GM19023 (cell line): ENCODE measurements around the gene DGCR2.
A peak's percentile ranks its signal among the peaks of the same experiment; 100 is the strongest.

Source experiments
- ATAC-seq: cut with Tn5 transposase; IDR thresholded peaks from one replicate; pipeline ENCODE4 v1.9.1; 2021; ENCODE audit warnings: mild to moderate bottlenecking, moderate library complexity; ENCODE audit not compliant: unreplicated experiment

Gene DGCR2

DNA sequence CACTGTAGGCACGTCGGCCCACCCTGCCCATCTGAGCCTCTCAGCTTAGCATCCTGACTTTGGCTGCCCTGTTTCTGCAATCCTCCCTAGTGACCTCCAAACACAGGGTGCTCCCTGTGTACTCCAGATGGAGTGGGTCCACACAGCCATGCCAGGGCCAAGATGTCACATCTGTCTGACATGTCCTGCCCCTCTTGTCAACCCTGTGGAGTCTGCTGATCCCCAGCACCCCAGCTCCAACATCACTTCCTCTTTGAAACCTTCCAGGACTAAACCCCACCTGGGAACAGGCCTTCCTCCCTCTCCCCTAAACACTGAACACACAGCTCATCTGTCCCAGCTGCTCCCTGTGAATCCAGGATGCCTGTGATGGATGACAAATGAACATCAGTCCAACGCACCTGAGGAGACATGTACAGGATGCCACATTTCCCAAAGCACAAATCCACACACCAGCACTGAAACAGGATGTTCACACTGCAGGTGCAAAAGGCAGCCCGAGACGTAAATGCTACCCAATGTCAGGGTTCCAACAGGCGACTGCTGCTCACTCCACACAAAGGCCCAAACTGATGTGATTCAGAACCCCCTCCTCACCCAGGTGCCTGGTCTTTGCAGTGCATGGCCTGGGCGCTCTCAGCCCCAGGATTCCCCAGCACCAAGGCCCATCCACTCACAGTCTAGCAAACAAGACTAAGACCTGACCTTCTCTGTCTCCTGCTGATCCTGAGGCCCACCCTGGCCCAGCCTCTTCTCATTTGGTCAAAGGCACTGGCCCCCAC, 6.9 kb upstream of the DGCR2 start:
- ATAC-seq, result no peak

DNA sequence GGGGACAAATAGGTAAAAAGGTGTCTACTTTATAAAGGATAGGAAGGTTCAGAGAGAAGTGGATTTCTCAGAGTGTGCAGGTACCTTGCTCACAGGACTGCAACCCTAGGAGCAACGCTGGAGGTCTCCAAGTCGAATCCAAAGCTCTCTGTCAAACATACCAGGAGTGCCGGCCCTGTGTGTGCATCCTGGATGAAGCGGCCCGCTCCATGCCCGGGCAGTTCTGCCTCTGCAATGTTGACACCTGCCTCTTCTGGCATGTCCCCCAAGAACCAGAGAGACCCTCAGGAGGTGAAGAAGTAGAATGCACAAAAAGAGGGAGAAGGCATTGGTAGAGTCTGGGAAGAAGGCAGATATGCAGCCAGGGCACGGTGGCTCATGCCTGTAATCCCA, 5.8 kb upstream of the DGCR2 start:
- ATAC-seq, result no peak

DNA sequence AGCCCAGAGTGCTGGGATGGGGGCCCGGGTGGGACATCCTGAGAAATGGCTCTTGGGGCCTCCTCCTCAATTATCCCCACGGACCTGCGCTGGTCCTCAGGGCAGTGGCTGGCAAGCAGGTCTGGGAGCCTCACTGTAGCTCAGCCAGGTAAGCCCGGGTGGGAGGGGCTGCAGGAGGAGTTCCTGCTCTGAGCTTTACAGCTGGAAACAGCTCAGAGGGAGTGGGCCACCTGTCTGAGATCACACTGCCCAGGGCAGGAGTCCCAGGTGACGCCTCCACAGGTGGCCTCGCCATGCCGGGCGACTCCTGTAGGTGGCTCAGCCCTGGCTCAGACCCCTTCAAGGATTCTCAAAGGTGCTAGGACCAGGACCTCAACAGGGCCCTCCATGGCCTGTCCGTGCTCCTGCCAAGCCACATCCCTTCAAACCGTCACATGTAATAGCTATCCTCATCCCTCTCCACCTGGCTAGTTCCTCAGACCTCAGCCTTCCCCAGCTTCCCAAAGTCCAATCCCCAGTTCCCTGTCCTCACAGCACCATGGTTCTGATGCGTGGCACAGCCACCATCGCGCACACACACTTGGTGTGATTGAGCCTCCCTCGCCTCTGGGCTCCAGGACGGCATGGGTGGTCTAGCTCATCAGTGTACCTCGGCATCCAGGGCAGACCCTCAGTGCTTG, 5.3 kb upstream of the DGCR2 start:
- no peak for ATAC-seq

DNA sequence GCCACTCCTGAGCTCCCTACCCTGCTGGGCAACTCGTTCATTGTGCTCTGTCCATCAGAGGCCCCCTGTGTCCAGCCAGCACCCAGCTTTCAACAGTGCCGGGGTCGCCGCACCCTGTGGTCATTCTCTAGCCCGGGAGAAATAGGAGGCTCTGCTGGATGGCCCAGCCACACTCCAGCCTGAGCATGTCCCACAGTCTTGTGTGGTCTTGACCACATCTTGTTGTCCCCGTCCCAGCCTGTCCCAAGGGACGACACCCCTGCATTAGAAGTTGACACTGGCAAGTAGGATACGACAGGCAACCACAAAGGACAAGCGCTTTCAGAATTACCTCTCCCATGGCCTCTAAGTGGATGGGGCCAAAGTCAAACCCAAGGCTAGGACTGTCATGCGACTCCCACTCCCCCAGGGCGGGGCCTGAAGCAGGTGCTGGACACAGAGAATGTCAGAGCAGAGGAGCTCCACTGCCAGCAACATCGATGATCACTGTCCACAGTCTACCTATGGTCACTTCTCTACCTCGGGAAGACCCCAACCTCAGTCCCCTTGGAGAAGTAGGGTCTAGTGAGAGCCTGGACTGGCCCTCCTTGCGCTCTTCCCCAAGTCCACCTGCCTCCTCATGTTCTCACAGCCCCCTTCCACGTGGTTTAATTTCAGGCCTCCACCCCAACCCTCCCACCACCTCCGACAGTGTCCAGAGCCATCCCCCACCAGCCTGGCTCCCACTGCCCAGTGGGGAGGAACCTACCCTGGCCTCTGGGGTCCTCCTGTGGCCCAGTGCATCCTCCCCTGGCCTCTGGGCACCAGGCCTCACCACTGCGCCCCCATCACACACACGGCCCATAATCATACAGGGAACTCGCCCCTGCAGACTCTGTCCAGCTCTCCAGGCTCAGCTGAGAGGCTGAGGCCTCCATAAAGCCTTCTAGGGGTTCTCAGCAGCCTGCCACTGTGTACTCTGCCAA, 4.4 kb upstream of the DGCR2 start:
- ATAC-seq, result no peak

DNA sequence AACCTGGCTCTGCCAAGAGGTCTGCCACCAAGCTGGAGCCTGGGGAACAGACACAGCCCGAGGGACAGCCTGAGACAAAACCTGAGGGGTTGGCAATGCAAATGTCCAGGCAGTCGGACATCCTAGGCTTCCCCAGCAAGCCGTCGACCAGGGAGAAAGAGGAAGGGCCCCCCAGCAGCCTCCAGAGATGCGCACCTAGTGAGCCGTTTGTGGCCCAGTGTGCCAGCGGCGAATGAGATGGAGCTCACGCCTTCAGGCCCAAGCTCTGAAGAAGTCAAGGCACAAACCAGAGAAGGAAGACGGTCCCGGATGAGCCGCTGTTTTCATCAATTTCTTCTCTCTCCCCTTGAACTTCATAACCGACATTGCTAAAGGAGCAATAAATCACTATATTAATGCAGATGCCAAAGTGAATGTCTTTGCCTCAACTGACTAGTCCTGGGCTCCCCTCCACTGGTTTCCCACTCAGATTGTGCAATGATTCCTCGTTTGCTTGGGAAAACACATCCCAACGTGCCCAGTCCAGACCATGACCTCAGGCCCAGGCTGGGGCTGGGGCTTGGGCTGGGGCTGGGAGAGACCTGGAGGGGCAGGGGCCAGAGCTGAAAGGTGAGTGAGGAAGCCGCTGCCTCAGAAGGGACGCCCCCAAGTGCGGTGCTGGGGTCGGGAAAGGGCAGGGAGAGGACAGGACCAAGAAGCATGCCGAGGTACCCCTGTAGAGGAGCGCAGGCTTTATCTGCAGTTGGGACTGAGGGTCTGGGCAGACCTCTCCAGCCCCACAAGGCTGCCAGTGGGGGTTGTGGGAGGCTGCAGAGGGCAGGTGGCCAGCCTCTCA, 3.5 kb upstream of the DGCR2 start:
- ATAC-seq, result no peak

DNA sequence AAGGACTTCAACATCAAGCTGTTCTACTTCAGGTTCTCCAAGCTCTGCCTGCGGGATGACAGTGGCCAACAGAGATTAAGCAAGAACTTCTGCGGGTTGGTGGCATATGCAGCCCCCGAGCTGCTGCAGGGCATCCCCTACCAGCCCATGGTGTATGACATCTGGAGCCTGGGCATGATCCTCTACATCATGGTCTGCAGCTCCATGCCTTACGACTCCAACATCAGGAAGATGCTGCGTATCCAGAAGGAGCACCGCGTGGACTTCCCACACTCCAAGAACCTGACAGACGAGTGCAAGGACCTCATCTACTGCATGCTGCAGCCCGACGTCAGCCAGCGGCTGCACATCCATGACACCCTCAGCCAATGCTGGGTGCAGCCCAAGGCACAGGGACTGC, 2.8 kb upstream of the DGCR2 start:
- ATAC-seq, result no peak

DNA sequence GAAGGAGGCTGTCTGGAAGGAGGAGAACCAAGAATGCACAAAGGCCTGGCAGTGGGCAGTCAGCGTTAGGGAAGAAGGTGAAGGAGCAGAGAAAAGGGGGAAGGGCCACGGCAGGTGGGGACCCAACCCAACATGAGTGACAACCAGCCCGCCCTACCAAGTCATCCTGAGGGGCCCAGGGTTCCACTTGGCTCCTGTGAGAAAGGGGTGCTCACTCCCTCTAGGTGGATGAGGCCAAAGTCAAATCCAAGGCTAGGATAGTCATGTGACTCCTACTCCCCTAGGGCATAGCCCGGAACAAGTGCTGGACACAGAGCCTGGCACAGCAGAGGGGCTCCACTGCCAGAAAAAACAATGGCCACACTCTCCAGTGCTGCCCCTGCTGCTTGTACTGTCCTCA, 2.2 kb upstream of the DGCR2 start:
- no peak for ATAC-seq

DNA sequence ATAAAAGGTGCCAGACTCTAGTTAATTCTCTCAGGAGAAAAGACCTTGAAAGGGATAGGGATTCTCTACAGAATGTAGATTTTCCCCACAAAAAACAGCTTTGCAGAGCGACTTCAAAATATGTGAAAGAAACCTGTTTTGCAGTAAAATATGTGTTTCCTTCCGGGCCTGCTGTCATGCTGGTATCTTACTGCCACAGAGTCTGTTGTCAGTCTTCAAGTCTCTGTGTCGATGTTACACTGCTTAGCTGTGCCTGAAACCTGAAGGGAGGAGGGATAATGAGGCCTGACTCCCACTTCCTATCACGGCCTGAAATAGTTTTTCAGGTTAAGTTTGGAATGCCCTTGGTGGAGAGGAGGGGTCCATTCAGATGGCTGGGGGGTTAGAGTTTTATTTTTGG, 1.7 kb upstream of the DGCR2 start:
- no peak for ATAC-seq

DNA sequence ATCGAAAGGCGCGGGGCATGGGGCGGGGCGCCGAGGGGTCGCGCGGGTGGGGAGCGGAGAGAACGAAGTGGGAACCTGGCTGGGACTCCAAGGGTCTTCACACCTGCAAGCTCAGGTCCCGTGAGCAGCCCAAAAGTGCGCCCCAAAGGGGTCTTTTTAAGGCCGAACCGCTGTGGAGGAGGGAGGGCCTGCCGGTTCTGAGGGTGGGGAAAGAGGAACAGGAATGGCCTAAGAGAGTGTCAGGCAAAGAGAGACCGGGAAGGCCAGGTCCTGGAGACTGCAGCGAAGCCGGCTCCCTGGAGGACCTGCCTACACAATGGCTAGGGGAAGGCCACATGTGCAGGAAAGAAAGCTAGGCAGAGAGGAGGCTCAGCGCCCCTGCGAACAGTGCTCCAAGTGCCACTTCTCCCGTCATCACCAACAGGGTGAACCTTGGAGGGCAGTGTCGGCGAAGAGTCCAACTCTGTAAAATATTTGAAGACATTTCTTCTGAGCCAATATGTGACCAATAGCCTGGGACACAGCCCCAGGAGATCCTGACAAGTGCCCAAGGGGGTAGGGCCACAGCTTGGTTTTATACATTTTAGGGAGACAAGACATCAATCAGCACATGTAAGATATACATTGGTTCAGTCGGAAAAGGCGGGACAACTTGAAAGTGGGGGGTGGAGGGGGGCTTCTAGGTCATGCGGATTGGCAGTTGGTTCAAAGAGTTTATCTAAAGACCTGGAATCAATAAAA, 710 bp upstream of the DGCR2 start:
- no peak for ATAC-seq

DNA sequence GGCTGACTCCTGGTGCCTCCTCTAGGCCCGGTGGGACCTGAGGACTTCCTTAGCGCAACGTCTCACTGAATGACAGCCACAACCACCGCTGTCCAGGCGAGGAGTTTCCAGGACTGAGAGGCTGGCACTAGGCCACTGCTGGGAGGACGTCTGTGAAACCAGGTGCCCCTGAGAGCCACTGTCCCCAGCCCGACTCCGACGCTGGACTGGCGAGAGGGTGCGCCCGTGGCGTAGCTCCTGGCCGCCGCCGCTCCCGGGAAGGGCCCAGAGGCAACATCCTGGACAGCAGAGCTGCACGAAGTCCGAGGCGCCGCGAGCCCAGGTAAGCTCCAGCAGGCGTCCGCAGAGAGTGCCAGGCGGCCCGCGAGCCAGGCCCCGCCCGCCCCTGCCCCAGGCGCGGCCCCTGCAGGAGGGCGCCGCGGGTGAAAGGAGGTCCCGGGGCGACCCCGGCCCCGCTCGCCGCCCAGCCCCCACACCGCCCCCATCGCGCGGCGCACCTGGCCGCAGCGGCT, 525 bp downstream of the DGCR2 start:
- peak; percentile 24 for ATAC-seq

DNA sequence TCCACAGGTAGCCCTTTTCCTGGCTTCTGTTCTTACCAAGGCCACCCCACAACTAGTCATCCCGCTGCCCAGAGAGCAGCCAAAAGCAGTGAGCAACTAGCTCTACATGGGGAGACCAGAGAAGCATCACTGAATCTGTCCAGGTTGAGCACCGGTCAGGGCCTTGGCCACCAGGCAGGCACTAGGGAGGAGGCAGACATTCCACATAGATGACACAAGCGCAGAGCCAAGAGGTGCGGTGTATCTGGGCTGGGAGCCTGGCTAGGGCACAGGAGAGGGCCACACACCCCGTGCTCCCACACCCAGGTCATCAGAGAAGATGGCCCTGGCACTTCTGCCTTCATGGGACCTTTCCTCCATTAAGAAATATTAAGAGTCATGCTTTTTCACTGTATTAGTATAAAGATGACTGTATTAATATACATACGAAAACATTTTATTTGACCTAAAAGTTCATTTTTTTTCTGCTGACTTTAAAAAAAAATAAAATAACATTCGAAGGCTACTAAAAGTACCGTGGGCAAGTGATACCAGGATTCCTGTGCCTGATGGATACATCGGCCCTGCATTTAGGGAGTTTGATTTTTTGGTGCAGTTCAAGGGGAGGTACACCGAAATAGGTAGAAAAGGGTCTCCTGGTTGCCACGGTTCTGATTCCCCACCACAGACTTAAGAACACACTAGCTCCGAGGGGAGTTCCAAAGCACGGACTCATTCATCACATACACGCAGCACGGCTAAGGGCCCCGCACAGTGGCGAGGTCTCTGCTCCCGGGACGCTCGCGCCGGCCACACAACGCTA, 1.2 kb downstream of the DGCR2 start:
- ATAC-seq, result no peak

DNA sequence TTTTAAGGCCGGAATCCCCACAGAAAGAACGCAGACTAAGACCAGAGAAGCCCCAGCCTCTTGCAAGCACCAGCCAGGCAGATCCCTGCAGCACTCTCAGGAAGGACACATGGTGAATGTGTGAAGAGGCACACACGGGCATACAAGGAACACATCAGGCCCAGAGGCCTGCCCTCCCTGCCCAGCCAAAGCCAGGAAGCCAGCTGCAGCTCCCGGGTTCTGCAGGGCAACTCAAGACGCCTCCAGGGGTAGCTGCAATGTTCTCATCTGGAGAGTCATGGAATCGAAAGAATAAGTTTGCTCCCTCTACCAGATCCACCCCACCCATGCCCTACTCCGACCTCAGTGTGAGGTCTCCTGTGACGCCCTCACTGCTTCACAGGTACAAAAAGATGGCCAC, 2.3 kb downstream of the DGCR2 start:
- ATAC-seq, result no peak

DNA sequence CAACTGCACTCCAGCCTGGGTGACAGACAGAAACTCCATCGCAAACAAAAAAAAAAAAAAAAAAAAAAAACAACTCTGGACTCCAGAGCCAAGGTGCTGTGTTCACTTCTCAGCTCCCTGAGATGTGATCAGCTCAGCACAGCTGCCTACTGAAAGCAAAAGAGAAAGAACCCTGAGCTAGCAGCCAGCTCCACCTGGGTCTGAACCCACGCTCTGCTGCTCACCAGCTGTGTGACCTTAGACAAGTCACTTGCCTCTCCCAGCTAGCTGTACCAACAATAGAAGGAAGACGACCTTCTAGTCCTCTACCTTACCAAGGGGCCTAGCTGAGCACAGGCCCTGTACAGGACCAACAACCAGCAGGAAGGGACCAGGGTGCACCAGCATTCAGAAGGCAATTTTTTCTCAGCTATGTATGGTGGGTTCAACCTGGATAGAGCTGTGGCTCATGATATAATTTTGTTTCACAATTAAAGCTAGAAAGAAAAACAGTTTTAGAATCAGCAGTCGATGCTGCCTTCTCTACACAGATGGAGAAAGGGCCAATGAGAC, 3.8 kb downstream of the DGCR2 start:
- ATAC-seq, result peak; percentile 35

DNA sequence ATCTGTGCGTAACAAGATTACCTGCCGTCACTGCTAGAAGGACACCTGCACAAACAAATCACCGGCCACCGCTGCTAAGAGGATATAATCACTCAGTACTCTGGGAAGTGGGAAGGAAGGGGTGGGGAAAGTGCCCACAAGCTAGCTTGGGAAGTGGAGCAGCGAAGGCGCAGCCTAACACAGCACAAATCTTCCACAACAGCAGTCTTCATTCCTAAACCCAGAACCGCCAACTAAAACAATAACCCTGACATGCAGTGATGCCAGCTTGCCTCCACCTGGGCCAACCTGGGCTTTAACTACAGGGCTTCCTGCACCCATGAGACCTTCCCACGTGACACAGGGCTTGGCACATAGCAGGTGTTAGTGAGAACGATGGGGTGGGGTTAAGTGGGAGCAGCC, 5.1 kb downstream of the DGCR2 start:
- no peak for ATAC-seq

DNA sequence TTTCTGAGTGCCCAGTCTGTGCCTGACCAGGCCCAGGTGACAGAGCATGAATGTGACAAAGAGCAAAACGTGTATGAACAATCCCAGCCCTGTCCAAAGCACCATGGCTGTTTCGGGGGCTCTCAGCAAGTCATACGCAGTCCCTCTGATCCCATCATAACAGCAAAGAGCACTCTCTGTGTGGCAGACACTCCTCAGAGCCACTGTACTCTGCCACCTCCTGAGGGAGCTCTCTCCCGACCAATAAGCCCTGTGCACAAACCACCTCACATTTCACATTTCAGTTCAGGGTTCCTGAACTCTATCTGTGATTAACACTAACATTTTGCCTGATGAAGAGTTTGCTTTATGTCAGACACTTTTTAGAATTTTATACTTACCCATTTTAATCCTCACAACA, 6.6 kb downstream of the DGCR2 start:
- no peak for ATAC-seq

DNA sequence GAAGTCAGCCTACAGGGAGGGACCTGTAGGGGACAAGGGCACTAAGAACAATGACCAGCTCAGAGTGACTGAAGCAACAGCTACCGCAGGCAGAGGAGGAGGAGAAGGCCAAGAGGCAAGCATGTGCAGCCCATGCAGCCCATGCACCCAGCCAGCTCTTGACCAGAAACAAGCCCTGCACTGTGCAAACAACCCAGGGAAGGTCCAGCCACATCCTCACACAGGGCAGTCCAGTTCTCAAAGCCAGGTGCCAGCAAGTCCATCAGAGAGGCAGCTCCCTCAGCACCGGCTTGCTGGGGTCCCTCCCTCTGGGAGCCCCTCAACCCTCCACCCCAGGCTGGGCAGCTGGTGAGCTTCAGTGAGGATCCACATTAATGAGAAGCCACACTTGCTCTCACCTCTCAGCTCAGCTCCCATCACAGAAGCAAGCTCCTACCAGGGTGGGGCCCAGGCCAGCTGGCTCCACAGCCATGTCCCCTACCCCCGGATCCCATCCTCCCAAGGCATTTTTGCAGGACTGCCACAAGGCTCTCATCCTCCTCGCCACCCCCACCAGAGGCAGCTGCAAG, 7.1 kb downstream of the DGCR2 start:
- no peak for ATAC-seq

DNA sequence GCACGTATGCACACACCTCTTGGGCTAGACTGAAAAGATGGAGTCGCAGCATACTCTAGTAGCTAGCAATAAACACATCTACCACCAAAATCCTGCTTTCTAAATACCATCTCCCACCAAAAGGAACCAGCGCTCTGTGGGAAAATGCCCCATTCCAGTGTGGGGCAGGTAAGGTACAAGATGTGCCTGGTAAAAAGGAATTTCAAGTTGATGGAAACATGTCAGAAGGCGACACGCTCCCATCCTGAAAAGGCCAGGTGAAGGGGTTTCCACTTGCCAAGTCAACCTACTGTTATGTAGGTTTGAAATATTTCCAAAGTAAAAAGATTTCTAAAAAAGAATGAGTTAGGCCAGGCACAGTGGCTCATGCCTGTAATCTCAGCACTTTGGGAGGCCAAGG, 8.8 kb downstream of the DGCR2 start:
- no peak for ATAC-seq

DNA sequence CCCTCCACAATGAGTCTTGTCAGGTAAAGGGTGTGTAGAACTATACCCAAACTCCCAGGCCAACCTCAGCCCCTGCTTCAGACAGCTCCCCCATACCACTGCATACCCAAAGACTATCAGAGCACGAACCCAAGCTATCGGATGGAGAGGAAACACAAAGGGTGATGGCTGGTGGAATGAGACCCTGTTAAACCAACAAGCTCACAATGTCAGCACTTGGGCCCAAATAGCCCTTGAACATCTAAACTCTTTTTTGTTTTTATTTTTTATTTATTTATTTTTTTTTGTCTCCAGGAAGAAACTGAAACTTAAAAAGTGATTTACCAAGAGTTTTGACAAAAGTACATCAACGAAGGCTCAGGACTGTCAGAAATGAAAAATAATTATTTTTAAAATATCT, 10.6 kb downstream of the DGCR2 start:
- no peak for ATAC-seq
